ENCODE results near the gene NKD1.

Gene NKD1

GRCh38 chr16:50657241-50657640 is 109.0 kb downstream of the NKD1 start:
- no peak for DNase-seq

DNA sequence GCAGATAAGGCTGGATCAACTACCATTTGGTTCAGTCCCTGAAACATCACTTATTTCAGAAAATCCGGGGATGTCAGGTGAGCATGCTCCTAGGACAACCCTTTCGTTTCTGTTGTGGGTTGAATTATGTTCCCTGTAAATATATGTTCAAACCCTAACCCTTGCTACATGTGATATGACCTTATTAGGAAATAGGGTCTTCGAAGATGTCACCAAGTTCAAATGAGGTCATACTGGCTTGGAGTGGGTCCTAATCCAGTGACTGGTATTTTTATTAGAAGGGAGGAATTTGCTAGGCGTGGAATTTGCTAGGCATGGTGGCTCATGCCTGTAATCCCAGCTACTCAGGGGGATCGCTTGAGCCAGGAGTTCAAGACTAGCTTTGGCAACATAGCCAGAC is 111.6 kb downstream of the NKD1 start:
- DNase-seq = no peak

GRCh38 chr16:50662306-50662940 is 114.2 kb downstream of the NKD1 start:
- no peak for DNase-seq

- no peak for DNase-seq
Measured at GRCh38 chr16:50664270-50664669, 116.1 kb downstream of the NKD1 start.

DNA sequence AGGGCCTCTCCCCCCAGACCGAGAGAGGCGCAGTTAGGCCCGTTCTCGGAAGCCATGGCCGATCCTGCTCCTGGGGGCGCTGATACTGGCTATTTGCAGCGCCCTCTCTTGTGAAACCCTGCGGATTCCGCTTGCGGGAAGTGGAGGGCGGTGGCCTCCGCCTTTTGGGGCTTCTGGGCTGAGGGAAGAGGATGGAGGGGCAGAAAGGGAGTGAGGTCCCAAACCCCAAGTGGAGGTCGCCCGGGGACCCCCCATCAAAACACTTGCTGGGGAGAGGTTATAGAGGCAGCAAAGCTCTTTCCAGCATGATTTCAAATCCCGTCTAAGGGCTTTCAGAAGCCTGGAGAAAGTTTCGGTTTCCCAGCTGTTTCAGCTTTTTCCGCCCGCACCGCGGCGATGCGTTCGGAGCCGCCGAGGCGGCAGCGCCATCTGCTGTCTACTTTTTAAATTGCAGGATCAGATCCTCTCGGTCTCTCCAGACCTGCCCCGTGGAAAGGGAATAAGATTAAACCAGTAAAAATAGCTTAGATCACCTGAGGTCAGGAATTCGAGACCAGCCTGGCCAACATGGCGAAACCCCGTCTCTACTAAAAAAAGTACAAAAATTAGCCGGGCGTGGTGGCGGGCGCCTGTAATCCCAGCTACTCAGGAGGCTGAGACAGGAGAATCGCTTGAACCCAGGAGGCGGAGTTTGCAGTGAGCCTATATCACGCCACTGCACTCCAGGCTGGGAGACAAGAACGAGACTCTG is 117.1 kb downstream of the NKD1 start:
- DNase-seq = peak; percentile 79 to 84

- DNase-seq = peak; percentile 20 to 60
Measured at GRCh38 chr16:50666658-50667496, 118.7 kb downstream of the NKD1 start.

DNA sequence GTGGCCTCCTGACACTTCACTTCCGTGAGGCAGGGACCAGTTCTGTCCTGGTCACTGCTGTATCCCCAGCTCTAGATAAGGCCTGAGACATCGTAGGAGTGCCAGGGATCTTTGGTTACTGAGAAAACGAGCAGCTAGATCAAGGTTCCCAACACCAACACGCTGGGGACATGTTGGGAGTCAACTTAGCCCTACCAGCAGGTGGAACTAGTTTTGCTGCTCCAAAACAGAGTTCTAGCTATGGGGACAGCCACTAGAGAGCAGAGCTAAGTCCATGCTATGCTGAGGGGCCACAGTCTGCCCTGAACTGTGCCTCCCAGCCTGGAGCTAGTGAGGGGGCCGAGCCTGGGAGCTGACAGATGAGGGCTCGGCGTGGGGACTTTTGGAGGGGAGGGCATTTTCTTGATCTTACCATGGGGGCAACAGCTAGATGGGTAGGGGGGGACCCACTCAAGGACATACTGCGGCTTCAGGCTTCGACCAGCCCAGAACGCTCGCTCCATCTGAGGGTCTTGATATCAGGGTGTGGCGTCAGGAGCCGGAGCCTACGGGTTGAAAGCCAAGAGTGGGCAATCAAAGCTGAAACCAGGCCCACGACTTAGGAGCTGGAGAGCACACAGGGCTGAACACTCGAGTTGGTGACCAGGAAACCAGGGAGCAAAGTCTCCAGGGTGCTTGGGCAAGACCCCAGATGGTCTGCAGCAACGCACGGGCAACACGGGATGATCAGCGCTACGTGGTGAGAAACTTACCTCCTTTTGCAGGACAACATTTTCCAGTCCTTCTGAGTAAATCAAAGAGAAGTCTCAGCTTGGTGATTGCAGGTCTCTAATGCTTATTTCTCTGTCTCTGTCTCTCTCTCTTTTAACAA is 119.5 kb downstream of the NKD1 start:
- DNase-seq = no peak

- no peak for DNase-seq
Measured at GRCh38 chr16:50668368-50669008, 120.3 kb downstream of the NKD1 start.

DNA sequence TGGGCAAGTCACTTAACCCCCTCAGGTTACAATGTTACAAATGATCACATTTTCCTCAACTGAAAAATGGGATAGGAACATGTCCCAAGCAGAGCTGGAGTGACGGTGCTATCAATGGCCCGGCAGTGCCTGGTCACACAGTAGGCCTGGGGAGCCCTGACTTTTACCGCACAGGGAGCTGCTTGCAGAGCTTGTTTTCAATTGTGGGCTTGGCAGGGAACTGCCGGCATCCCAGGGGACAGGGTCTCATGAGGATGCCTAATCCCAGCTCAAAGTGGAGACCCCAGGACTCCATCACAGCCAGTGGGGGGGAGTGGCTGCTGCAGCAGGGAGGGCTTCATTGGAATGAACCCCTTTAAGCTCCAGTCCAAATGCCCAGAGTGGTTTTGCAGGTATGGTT is 121.5 kb downstream of the NKD1 start:
- no peak for DNase-seq

DNA sequence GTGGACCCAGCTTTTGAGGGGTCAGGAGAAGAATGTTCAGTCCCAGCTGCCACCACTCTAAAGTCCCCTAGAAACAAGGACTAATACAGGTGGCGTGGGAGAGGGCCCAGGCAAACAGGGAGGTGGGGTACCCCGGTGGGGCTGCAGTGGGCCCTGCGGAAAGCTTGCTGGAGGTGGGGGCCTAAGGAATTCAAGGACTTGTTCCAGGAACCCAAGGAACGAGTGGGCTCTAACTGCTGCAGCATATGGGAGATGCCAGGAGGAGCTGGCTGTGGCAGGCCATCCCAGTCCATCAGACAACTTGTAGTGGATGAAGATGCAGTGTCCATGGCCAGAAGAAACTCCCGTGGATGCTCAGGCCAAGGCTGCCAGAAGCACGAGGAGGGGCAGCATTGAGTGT is 122.3 kb downstream of the NKD1 start:
- DNase-seq = no peak

DNA sequence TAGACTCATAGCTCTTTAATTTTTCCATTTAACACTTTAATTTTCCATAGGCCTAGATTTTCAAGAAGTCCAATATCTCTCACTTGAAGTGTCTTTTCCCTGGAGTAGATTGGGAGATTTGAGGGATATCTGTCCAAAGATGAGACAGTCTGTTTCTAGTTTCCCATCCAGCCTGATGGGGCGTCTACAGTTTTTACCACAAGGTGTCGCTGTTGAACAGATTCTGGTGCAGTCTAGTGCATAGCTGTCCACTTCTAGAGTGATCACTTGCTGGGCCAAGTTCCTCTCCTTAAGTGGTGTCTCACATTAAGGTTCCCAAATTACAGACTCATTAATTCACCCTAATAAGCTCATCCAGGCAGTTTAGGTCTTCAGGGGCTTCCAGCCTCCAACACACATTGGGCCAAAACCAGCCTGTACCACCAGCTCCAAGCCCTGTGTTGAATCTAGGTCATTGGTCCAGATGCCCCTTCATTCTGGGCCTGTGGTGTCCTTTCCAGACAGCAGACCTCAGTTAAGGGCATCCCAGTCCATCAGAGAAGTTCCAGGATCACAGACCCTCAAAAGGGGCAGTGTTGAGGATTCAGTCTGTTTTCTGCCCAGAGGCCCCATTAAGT is 123.6 kb downstream of the NKD1 start:
- peak; percentile 53 to 74 for DNase-seq

DNA sequence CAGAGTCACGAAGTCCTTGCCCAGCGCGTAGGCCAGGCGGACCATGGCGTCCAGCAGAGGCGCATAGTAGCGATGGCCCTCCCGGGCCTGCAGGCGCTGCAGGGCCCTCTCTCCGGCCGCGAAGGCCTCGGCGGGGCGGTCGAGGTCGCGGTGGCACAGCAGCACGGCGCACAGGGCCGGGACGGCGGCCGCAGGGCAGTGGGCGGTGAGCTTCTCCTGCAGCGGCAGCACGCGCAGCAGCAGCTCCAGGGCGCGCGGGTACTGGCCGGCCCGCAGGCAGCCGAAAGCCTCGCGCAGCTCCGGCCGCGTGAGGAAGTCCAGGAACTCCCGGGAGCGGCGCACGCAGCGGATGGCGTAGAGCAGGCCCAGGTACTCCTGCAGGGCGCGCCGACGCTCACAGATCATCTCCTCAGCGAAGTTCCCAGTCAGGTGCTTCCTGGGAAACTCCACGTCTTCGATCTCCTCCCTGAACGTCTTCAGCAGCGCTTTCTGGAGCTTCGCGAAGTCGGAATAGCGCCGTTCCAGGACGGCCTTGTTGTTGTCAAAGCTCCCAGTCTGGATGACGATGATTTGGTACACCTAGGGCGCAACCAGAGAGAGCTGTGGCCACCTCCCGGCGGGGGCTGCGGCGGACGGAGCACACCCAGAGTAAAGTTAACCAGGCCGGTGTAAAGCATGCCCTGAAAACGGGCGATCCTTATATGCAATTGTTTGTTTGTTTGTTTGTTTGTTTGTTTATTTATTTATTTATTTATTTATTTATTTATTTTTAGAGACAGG is 125.5 kb downstream of the NKD1 start:
- no peak for DNase-seq

GRCh38 chr16:50674831-50675230 is 126.6 kb downstream of the NKD1 start:
- DNase-seq = no peak

- no peak for DNase-seq
Measured at GRCh38 chr16:50675686-50676610, 127.8 kb downstream of the NKD1 start.

- no peak for DNase-seq
Measured at GRCh38 chr16:50676684-50677225, 128.6 kb downstream of the NKD1 start.

DNA sequence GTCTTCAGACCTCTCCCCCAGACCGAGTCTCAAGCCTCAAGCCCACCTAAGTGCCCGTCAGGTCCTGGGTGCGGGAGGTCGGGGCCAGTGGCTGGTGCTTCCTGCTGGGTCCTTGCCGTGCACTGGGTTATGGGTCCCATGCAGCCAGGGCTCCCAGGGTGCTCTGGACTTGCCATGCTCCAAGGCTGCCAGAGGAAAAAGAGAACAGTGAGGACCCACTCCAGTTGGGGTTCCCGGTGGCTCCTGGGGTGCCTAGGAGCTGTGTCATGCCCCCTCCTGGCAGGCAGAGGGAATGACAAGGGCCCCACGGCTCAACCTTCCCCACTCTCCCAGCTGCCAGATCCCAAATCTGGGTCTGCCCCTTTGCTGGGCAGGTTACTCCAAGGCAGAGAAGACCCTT is 129.2 kb downstream of the NKD1 start:
- DNase-seq = no peak

GRCh38 chr16:50678531-50678930 is 130.3 kb downstream of the NKD1 start:
- DNase-seq = no peak

GRCh38 chr16:50679266-50679665 is 131.1 kb downstream of the NKD1 start:
- no peak for DNase-seq

All from CD4-positive, alpha-beta T cell treated with Interleukin-4 for 1 hour (primary cell).